Measurements from ENCODE around the gene KRT27.

Gene KRT27

DNA sequence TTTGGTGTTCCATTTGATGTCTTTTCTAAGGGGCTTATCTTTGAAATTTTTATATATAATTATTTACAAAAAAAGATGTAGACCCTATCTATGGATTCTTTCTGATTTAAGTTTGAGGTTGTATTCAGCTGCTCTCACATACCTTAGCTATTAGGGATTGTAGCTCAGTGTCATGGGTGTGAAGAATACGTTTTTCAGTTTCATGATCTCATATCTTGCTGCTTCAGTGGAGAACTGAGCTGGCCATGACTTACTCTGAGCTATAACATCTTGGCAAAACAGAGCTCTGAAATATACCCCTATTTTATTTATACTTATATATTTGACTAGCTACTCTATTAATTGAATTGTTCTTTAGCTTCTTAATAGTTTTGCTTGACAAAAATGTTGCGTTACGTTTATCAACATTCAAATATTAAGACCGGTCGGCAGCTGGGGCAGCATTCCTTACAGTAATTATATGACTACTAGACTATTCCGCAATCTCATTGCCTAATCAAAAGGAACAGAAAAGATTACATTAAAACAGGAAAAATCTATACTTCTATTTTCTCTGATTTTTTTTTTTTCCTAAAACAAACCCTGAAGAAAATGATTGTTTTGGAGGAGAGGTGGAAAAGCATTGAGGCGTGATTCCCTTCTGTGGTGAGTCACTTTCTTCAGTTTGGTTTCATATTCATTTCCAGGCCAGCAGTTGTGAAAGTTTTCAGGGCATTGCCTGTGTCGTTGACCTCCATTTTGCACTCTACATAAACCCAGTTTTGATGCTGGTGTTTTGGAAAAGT, 54.7 kb downstream of the KRT27 start:
- Histone ChIP-seq H3K4me1 (ENCODE audit: control insufficient read depth in 1 of 2, insufficient read depth in 2 of 2, low read length in 2 of 2) (no peaks in the 10 kb centered on the region), H3K36me3 (ENCODE audit: control insufficient read depth in 1 of 2, insufficient read depth in 2 of 2, low read length in 2 of 2) (no peaks in the 10 kb centered on the region), H3K4me3 (ENCODE audit: low read depth in 1 of 2, low read length in 2 of 2) (no peak overlapping the region), H3K9ac (ENCODE audit: low read depth in 1 of 2, low read length in 2 of 2) (no peak overlapping the region), H3K27me3 (ENCODE audit: control insufficient read depth in 1 of 2, insufficient read depth in 2 of 2, low read length in 2 of 2) (peaks cover 0 to 5% of the 10 kb centered on the region in 2 donors), H3K9me3 (ENCODE audit: control insufficient read depth in 1 of 2, low read length in 2 of 2) (no peaks in the 10 kb centered on the region), H3K27ac (ENCODE audit: low read depth, low read length) (no peak overlapping the region)

DNA sequence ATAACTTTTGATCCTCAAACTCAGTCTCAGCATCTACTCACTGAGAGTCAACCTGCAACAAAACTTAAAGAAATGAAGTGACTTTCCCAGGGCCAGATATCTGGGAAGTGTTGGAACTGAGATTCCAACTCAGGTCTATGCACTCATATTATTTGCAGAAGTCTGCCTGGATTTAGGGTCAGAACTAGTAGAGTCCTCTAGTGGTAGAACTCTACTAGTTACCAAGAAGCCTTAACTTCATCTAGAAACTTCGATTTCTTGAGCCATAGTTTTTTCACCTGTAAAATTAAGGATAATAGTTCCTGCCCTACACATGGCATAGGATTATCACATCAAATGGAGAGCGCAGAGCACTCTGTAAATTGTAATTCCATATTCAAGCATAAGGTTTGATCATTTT, 55.4 kb downstream of the KRT27 start:
- H3K4me1 ChIP-seq (ENCODE audit: control insufficient read depth in 1 of 2, insufficient read depth in 2 of 2, low read length in 2 of 2) = no peaks in the 10 kb centered on the region

More for the DNA sequence above, 55.4 kb downstream of the KRT27 start:
- Histone ChIP-seq H3K36me3 (ENCODE audit: control insufficient read depth in 1 of 2, insufficient read depth in 2 of 2, low read length in 2 of 2) (no peaks in the 10 kb centered on the region), H3K27me3 (ENCODE audit: control insufficient read depth in 1 of 2, insufficient read depth in 2 of 2, low read length in 2 of 2) (peaks cover 0 to 5% of the 10 kb centered on the region in 2 donors), H3K9me3 (ENCODE audit: control insufficient read depth in 1 of 2, low read length in 2 of 2) (no peaks in the 10 kb centered on the region), H3K9ac (ENCODE audit: low read depth in 1 of 2, low read length in 2 of 2) (no peak overlapping the region), H3K4me3 (ENCODE audit: low read depth in 1 of 2, low read length in 2 of 2) (no peak overlapping the region), H3K27ac (ENCODE audit: low read depth, low read length) (no peak overlapping the region)

All from duodenal mucosa (tissue), 2 donors.